GM12801 (cell line): ENCODE measurements around the gene KEAP1.

Source experiments
- CTCF ChIP-seq: IDR thresholded peaks from one replicate; pipeline ENCODE4 v1.5.1; 2011; ENCODE audit warnings: control low read depth; ENCODE audit not compliant: insufficient read length; ENCODE audit errors: extremely low read depth

Gene KEAP1

GRCh38 chr19:10518444-10519361, 15.5 kb upstream of the KEAP1 start:
- TF ChIP-seq CTCF, result no peak

- no peak for TF ChIP-seq CTCF
These were observed 14.7 kb upstream of the KEAP1 start for GRCh38 chr19:10517760-10518443.

- no peak for TF ChIP-seq CTCF
These were observed 14.2 kb upstream of the KEAP1 start, which contains the start of gene S1PR5 for GRCh38 chr19:10517361-10517759. TSS of gene S1PR5 (minus strand) at chr19:10517447. CDS start at chr19:10515011, 2,436 bp downstream.

- no peak for TF ChIP-seq CTCF
These were observed 13.6 kb upstream of the KEAP1 start for GRCh38 chr19:10516671-10517286.

- no peak for TF ChIP-seq CTCF
These were observed 12.9 kb upstream of the KEAP1 start for GRCh38 chr19:10516064-10516385.

GRCh38 chr19:10514211-10515145, 11.3 kb upstream of the KEAP1 start:
- TF ChIP-seq CTCF, result no peak
